ENCODE measurements around the gene ACP1.

GRCh38 chr2:262117-262516 is 2.6 kb upstream of the ACP1 start:
- TF ChIP-seq POLR2A (IDR thresholded peaks at IDR 0.05; ENCODE audit: control extremely low read depth in 1 of 2, low read depth in 2 of 2, low read length in 2 of 2) (no peak), KDM5A (IDR thresholded peaks at IDR 0.05; ENCODE audit: low read length) (no peak), GTF2F1 (IDR thresholded peaks at IDR 0.05; ENCODE audit: borderline replicate concordance, low read depth, low read length) (no peak), EZH2 (IDR thresholded peaks at IDR 0.05; ENCODE audit: low read depth, low read length, severe bottlenecking) (no peak), ZNF274 (IDR thresholded peaks at IDR 0.05; ENCODE audit: borderline replicate concordance, extremely low read depth, low read length) (no peak), CREB1 (IDR thresholded peaks at IDR 0.05) (no peak), MAX (IDR thresholded peaks at IDR 0.05) (no peak), GABPA (IDR thresholded peaks at IDR 0.05; ENCODE audit: borderline replicate concordance, insufficient read depth, low read length) (no peak), PHF8 (conservative IDR thresholded peaks at IDR 0.05; ENCODE audit: low read depth, low read length) (no peak), SUZ12 (IDR thresholded peaks at IDR 0.05; ENCODE audit: low read length) (no peak), POLR2AphosphoS5 (IDR thresholded peaks at IDR 0.05; ENCODE audit: low read depth, low read length) (no peak), HDAC6 (IDR thresholded peaks at IDR 0.05; ENCODE audit: low read depth, low read length) (no peak)
- TF ChIP-seq, protein P1, sequence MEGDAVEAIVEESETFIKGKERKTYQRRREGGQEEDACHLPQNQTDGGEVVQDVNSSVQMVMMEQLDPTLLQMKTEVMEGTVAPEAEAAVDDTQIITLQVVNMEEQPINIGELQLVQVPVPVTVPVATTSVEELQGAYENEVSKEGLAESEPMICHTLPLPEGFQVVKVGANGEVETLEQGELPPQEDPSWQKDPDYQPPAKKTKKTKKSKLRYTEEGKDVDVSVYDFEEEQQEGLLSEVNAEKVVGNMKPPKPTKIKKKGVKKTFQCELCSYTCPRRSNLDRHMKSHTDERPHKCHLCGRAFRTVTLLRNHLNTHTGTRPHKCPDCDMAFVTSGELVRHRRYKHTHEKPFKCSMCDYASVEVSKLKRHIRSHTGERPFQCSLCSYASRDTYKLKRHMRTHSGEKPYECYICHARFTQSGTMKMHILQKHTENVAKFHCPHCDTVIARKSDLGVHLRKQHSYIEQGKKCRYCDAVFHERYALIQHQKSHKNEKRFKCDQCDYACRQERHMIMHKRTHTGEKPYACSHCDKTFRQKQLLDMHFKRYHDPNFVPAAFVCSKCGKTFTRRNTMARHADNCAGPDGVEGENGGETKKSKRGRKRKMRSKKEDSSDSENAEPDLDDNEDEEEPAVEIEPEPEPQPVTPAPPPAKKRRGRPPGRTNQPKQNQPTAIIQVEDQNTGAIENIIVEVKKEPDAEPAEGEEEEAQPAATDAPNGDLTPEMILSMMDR (IDR thresholded peaks at IDR 0.05; ENCODE audit: control extremely low read depth in 1 of 3, insufficient read depth in 1 of 3, low read depth in 1 of 3, low read length in 3 of 3), result no peak

Data from H1 (cell line).